Cerebellar nuclear complex (tissue), 1 donor: Measurements from ENCODE around the gene VIPR2.

ENCODE experiments used
- DNase-seq, 2 experiments: peaks; one replicate each; lab custom pipeline; 2025; lab: John Stamatoyannopoulos, UW

The VIPR2 gene

DNA sequence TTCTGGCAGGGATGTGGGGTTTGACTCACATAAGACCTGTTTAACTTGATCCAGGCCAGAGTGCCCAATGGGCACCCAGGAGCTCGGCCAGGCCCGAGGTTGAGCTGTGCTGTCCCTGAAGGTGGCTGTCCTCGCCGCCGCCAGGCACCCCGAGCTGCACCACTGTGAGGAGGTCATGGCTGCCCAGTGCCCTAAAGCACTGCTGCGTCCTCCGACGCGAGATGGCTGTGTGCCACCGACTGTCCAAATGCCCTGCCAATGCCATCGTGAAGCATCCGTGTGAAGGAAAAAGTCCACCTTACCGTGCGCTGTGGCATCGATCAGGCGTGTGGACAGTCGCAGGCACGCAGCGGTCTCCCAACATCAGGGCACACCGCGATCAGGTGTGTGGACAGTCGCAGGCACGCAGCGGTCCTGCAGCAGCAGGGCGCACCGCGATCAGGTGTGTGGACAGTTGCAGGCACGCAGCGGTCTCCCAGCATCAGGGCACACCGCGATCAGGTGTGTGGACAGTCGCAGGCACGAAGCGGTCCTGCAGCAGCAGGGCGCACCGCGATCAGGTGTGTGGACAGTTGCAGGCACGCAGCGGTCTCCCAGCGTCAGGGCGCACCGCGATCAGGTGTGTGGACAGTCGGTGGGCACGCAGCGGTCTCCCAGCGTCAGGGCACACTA is 120.3 kb downstream of the VIPR2 start:
- DNase-seq = no peak

DNA sequence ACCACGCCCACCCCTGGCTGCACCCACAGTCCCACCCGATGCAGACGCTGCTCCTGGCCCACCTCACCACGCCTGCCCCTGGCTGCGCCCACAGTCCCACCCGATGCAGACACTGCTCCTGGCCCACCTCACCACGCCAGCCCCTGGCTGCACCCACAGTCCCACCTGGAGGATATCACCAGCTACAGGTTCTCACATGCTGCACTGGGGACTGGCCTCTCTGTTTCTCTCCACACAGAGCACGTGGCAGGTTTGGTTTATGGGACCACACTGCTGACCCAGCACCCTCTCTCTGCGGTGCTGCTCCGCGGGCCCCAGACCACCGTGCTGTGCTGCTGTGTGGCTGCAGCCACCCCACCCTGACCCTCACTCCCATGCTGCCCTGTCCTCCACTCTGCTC is 120.9 kb downstream of the VIPR2 start:
- DNase-seq = no peak

DNA sequence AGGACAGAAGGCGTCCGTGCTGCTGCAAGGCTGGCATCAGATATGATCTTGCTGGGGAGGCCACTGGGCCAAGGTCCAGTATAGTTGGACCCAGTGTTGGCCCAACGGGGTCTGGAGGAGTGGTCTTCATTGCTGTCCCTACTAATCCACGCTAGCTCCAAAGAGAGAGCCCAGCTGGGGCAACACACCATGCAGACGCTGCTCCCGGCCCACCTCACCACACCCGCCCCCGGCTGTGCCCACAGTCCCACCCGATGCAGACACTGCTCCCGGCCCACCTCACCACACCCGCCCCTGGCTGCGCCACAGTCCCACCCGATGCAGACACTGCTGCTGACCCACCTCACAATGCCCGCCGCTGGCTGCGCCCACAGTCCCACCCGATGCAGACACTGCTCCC is 121.5 kb downstream of the VIPR2 start:
- no peak for DNase-seq

DNA sequence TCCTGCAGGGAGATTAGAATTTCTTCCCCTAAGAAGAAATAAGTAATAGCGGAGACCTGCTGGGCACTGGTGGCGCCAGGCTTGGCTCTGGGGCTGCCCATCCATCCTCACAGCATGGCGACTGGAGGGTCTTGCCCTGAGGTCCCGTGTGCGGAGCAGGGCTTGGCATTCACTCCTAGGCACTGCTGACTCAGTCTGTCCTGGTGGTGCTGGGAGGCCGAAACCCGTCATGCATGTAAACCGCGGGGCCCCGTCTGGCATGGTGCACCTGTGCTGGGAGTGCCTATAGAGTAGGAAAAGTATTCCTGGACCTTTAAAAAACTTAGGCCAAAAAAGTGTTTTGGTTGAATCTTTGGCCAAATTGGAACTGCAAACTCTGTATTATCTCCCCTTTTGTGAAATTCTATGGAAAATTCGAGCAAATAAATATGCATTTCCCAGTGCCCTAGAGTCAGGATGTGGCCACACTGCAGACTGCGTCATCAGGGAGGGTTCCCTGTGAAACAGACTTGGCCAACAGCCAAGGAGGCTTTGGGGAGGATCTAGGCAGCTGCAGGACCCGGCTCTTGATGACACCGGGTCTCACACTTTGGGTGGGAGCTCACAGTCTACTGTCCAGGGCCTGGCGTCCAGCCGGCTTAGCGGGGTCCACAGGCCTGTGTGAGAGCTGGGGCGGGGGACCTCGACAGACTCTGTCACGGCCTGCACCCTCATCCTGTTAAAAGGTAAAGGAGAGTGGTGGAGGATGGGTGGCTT is 122.3 kb downstream of the VIPR2 start:
- no peak for DNase-seq

DNA sequence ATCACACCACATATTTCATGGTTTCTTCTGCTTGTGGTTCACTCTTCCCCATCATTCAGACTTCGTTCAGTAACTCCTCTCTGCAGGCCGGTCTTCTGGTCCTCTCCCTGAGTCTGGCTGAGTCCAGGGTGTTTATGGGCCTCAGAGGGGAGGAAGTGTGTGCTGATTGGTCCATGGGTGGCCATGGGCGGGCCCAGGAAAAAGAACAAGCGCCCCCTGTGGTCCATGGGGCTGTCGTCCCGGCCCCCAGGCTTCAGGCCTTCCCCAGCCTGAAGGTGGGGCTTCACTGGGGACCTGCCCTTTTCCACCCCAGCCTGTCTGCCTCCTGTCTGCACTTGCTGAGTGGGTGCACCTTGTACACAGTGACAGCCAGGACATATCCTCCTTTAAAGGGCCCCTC is 123.7 kb downstream of the VIPR2 start:
- DNase-seq = no peak

DNA sequence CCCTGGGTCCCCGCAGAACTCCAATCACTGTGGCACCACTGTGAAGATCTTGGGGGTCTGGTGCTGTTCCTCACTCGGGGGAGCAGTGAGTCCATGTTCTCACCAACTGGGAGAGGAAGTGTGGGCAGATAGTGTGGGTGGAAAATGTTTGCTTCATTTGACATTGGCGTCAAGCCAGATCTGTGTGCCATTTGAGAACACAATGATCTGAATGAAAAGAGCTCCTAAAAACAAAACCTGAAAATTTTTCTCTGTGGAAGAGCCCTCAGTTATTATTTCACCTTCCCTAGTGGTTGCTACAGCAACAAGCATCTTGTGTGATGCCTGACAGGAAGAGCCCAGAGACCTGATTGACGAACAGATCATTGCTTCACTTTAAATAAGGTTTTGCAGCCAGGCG is 125.6 kb downstream of the VIPR2 start:
- no peak for DNase-seq

DNA sequence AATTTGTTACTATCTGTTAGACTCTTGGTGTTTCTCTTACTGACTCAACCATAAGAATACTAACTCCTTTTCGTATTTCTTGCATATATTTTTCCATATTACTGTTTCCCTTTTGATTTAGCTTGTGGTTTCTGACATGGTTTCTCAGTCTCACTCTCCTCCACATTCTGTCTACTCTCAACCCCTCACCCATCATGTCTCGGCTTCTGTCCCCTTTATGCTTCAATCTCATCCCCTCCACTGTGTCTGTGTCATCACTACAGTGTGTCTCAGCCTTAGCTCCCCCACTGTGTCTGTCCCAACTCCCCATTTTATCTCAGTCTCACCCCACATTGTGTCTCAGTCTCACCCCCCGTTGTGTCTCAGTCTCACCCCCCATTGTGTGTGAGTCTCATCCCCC is 126.9 kb downstream of the VIPR2 start:
- DNase-seq = no peak

DNA sequence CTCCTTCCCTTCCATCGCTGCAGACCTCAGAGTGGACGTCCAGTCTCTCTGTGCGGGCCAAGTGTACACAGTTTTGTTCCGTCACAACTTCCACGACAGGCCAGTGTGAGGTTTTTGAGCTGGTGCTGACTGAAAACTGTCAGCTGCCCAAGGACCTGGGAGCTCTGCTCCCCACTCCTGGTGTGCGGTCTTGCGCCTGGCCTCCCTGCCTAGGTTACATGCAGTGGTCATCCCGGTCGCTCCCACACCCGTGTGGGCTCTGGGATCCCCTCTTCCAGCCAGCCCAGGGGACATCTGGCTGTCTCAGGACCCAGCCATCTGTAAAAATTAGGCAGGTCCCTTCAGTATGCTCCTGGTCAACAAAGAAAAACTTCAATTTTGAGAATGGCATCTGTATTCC is 127.5 kb downstream of the VIPR2 start:
- no peak for DNase-seq

DNA sequence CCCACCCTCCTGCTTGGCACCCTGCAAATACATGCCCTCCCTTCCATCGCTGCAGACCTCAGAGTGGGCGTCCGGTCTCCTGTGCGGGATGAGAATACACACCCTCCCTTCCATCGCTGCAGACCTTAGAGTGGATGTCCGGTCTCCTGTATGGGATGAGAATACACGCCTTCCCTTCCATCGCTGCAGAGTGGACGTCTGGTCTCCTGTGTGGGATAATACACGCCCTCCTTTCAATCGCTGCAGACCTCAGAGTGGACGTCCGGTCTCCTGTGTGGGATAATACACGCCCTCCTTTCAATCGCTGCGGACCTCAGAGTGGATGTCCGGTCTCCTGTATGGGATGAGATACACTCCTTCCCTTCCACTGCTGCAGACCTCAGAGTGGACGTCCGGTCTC is 128.1 kb downstream of the VIPR2 start:
- no peak for DNase-seq

DNA sequence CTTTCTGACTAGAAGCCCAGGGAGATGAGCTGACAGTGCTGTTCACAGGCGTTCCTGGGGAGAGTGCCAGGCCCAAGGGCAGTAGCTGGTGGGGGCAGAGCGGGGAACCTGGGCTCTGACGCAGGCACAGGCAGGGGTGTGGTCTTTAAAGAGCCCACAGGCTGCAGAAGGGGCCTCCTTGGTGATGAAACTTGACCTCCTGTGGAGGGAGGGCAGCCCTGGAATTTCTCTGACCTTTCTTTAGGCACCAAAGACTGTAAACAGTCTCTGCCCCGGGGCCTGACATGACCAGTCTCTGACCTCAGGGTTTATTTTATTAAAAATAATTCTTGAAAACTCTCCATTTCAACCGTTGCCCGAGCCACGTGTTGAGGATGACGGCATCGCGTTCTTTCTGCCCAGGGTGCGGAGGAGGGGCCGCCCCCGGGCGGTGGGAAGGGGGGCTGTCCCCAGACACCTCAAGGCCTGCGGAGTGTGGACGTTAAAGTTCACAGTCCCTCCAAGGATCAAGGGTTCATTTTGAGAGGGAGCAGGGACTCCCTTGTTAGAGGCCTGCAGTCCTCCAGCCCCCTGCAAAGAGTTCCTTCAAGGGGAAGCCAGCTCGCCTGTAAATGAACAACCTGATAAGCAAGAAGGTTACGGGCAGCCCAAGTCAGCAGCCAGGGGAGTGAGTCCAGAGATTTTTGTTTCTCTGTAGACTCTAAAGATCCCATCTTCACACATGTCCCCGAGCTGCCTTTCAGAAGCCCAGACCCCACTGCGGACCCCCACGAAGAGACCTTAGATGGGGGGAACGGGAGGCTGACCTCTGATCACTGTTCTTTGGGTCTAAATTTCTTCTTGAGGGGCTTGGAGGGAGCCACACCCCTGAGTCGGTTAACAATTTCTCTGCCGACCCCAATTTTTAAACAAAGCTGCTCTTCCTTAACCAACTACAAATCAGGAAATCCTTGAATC is 128.9 kb downstream of the VIPR2 start:
- no peak for DNase-seq

DNA sequence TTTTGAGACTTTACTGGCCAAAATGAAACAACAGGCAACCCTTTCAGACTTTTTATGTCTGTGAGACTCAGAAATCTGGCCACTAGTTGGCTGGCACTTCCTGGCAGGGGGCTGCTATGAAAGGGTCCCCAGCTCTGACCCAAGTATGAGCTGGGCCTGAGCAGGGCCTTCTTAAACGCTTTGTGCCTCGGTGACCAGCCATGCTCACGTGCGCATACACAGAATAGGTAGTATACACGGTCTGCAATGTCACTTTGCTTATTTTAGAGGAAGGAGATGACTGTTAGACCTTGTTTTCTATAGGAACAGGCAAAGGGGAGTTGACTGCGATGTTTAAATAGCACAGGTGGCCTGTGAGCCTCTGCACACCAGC is 129.6 kb downstream of the VIPR2 start:
- DNase-seq = no peak

DNA sequence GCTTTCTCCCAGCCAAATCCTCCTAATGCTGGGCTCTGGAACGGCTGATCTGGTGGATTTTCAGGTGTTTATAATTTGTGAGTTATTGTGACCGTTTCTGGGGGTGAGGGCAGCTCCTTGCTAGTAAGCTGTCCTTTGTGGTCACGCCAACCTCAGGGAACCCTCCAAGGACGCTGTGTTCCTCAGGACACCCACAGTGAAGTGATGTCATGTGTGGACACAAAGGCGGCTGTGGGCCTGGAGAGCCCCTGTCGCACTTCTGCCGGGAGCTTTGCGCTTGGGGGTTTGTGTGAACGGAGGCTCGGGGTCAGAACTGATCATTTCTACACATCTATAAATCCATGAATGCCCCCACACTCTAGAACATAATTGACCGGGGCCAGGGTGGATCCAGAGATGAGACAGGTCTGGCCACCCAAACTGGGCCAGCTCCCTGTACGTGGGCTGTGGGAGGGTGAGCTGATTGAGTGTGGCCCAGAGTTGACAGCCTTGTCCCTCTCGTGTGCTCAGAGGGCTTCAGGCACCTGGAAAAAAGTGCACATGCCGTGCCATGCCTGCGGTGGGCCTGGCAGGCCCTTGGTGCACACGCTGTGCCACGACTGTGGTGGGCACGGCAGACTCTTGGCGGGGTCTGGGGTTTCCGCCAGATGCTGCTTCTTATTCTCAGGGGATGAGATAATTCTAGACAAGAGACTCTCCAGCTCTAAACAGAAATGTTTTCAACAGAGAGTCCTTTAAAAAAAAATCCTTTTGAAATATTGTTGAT is 130.2 kb downstream of the VIPR2 start:
- DNase-seq = no peak

DNA sequence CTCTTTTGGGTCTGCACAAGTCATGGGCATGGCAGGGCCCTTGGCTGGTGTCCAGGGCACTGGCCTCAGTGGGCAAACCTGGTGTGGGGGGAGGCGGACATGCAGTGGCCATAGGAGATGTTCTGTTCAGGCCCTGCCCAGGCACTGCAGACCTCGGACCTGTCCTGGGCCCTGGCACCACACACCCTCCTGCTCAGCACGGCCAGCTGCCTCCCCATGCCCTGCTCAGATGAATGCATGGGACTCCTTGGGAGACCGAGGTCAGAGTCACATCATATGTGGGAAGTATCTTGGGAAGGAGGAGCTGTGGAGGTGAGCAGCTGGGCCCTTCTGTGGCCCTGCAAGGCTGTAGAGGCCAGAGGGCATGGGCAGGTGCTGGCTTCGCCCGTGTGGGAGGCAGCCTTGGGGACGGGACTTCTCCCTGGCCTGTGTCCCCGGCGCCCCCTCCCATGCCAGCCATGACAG is 130.8 kb downstream of the VIPR2 start:
- DNase-seq = no peak

DNA sequence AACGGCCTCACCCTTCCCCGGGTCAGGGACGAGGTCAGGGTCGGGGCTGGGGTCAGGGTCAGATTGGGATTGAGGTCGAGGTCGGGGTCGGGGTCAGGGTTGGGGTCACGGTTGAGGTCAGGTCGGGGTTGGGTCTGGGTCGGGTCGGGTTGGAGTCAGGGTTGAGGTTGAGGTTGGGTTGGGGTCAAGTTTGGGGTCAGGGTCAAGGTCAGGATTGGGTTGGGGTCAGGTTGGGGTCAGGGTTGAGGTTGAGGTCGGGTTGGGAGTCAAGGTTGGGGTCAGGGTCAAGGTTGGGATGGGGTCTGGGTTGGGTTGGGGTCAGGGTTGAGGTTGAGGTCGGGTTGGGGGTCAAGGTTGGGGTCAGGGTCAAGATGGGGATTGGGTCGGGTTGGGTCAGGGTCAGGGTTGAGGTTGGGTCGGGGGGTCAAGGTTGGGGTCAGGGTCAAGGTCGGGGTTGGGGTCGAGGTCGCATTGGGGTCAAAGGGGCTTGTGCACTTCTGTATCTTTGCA is 131.4 kb downstream of the VIPR2 start:
- DNase-seq = no peak

DNA sequence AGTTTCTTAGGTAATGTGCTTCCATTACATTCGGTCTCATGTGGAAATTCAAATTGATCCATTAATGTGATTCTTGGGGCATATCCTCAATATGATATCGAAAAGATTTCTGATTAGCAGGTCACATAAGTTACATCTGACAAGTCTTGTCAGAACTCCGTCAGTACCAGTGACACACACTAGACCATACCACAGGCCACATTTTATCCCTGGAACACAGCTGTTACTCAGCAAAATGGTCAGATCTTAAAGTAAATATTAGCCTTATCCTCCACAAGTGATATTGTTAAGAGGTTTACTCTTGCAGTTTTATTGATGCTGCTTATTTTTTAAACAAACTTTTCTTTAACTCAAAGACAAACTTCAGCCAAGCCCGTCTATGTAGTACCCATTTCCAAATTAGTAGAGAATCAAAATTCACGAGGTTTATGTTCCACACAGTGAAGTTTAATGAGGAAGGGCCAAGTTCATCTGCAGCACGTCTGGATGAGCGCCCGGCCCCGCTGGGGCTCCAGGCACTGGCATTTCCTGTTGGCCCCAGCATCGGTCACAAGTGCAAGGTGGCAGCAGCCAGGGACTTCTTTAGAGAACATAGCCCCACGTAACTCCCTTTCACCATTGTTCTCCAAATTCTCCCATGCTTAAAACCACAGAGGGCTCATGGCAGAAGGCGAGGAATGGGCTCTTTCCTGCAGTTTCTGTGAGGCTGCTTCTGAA is 132.2 kb downstream of the VIPR2 start:
- DNase-seq = no peak

DNA sequence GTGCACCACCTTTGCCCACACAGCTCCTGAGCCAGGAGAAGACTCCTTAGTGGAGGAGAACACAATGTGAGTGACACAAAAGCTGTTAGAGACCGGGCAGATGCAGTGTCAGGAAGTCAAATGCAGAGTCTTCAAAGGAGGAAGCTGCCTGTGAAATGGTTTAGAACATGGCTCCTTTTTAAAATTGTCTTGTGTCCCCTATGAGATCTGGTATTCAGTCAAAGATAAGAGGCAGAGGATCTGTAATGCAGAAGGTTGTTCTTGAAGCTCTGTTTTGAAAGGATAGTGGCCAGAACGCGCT is 133.0 kb downstream of the VIPR2 start:
- no peak for DNase-seq

DNA sequence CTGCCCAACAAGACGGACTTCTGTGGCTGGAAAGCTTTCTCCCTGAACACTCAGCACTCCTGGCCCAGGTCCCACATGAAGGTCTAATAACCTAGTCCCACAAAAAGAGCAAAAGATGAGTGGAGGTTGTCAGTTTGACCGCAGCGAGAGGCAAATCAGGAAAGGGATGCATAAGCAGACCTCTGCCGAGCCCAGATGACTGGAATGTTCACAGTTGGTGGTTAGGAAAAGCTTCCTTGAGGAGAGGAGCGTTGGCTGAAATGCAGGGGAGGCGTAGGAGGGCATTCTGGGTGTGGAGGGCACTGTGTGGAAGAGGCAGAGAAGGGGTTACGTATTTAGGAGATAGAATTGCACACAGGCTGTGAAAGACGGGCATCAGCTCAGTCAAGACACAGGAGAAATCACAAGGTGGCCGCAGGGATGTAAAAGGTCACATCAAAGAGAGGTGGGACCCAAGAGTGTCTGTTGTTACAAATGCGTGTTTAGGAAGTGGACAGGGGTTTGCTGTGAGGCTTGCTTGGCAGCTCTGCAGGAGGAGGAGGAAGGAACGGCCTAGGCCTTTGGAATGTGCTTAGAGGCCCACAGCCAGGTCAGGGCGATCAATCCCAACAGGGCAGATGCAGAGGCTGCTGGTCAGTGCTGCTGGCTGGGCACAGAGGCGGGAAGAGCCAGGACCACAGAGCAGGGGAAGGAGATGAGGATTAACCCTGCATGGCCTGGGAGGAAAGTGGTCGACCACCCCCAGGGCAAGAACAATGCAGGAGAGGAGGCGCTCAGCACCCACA is 133.5 kb downstream of the VIPR2 start:
- no peak for DNase-seq

DNA sequence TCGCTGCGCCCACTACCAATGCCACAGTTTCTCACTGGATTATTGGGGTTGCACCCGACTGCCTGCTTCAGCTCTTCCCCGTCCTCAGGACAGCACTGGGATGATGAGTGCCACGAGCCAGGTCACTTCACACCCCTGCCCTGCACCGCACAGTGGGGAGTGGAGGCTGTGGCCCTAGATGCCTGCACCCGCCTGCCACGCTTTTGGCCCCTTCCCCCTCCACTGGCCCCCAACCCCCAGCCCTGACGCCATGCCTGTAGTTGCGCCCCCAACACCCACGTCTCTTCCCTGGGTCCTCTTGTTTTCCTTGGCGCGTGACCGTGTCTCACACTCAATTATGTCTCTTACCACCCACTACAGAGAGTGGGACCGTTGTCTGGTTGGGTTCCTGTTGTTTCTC is 134.3 kb downstream of the VIPR2 start:
- no peak for DNase-seq

DNA sequence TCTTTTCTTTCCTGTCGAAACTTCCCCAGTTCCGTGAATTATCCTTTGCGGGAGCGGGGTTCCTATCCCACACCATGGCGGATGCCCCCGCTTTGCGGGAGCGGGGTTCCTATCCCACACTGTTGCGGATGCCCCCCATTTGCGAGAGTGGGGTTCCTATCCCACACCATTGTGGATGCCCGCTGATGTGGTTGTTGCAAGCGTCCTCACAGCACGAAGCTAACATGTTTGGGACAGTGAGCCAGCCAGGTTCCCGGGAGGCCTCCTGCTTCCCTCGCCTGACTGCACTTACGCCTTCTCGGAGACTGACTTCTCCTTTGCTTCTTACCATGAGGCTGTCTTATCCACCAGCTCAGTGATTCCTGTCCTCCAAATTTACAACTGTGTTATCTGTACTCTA is 134.7 kb downstream of the VIPR2 start:
- no peak for DNase-seq

DNA sequence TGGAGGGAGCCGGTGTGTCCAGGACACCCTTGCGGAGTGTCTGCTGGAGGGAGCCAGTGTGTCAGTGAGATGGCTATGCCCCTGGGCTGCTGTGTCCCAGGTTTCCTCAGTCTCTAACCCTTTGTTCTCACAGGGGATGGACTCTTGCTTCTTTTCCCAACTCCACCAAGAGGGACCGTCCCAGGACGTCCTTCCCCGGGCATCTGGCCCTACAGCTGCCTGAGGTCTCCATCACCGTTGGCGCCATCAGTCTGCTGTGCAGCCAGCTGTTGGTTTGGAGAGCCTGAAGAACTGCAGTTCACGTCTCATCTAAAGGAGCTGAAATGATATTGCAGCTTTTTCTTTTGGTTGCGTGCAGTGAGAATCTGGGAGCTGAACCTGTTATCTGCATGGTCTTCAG is 136.2 kb downstream of the VIPR2 start:
- DNase-seq = no peak
